ENCODE measurements around the gene PLPP3.

The PLPP3 gene

DNA sequence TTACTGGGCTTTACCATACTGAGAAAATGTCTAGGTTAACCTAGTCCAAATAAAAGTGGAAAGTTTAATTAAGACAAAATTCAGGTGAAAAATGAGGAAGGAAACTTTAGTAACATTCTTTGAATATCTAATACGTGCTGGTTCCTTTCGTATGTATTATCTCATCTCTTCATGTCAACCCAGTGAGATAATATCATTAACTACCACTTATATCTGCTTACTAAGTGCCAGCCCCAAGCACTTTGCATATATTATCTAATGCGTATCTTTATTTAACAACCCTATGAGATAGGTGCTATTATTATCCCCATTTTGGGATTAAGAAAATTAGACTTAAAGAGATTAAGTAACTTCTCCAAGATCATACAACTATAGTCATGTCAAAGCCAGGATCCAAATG lies 12.5 kb upstream of the PLPP3 start:
- Histone ChIP-seq H3K9me3 (replicated peaks in 1 of 11) (peaks cover 0 to 10% (median 0%) of the 10 kb centered on the region in 11 experiments; a peak in 2 of 22 replicates), H3K4me1 (no peaks in the 10 kb centered on the region), H3K9ac (no peak overlapping the region), H3K4me2 (no peak overlapping the region), H3K27ac (no peak overlapping the region), H3K36me3 (no peaks in the 10 kb centered on the region), H3K4me3 (no peak overlapping the region), H3K27me3 (no peaks in the 10 kb centered on the region), H4K20me1 (no peaks in the 10 kb centered on the region)
- TF ChIP-seq Cebpa-rat (IDR thresholded peaks at IDR 0.05), result no peak

DNA sequence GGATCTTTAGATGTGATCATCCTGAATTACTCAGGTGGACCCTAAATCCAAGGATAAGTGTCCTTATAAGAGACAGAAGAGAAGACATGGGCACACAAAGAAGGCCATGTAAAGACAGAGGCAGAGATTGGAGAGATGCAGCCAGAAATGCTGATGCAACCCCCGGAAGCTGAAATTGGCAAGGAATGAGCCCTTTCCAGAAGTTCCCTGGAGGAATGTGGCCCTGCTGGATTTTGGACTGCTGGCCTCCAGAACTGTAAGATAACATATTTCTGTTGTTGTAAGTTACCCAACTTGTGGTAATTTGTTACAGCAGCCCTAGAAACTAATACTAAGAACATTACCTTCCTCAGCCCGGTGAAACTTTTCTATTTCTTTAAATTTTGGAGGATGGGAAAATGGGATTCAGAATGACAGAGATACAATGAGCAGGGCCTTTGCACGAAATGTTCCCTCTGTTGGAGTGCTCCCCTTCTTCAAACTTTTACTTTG lies 11.2 kb upstream of the PLPP3 start:
- H3K36me3 ChIP-seq, result no peaks in the 10 kb centered on the region
- no peaks in the 10 kb centered on the region for H3K4me1 ChIP-seq
- H3K4me2 ChIP-seq, result no peak overlapping the region
- no peak for TF ChIP-seq Cebpa-rat (IDR thresholded peaks at IDR 0.05)
- no peak overlapping the region for H3K27ac ChIP-seq
- H3K9me3 ChIP-seq (replicated peaks in 1 of 11), result peaks cover 0 to 5% (median 0%) of the 10 kb centered on the region in 11 experiments; a peak in 1 of 22 replicates
- H3K27me3 ChIP-seq, result no peaks in the 10 kb centered on the region
- no peak overlapping the region for H3K4me3 ChIP-seq
- no peak overlapping the region for H3K9ac ChIP-seq
- H4K20me1 ChIP-seq, result no peaks in the 10 kb centered on the region

DNA sequence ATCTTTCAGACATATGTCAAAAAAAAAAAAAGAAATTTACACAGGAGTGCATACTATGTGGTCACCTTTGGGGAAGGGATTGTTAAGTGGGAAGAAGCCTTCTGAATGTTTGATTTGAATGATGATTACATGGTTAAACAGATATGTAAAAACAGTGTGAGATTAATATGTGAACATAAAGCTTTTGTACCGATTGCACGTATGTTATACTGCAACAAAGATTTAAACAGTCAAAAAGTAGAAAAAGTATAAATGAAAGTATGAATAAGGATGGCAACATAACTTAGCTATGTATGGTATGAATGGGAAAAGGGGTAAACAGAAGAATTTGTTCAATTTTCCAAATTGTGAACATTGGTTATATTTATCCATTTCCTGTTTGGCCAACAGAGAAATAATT lies 10.0 kb upstream of the PLPP3 start:
- no peak overlapping the region for H3K9ac ChIP-seq
- H3K4me3 ChIP-seq, result no peak overlapping the region
- H3K4me2 ChIP-seq, result no peak overlapping the region
- H3K36me3 ChIP-seq, result no peaks in the 10 kb centered on the region
- no peaks in the 10 kb centered on the region for H4K20me1 ChIP-seq
- H3K27me3 ChIP-seq, result no peaks in the 10 kb centered on the region
- no peak overlapping the region for H3K27ac ChIP-seq
- peaks cover 0 to 5% (median 0%) of the 10 kb centered on the region in 11 experiments; a peak in 1 of 22 replicates for H3K9me3 ChIP-seq (replicated peaks in 1 of 11)
- H3K4me1 ChIP-seq, result no peaks in the 10 kb centered on the region
- TF ChIP-seq Cebpa-rat (IDR thresholded peaks at IDR 0.05), result no peak

DNA sequence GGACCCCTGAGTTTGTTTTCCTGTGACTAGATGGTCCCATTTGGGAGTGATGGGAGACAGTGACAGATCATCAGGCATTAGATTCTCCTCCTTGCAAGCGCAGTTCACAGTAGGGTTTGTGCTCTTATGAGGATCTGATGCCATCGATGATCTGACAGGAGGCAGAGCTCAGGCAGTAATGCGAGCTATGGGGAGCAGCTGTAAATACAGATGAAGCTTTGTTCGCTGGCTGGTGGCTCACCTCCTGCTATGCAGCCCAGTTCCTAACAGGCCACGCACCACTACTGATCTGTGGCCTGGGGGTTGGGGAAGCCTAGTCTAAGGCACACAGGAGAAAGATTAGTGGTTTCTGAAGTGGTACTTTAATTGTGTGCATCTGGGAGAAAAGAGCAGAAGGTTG lies 7.1 kb upstream of the PLPP3 start:
- Histone ChIP-seq H3K4me3 (no peak overlapping the region), H3K9ac (no peak overlapping the region), H3K4me2 (no peak overlapping the region), H3K36me3 (no peaks in the 10 kb centered on the region), H4K20me1 (no peaks in the 10 kb centered on the region), H3K9me3 (replicated peaks in 1 of 11) (peaks cover 0 to 5% (median 0%) of the 10 kb centered on the region in 11 experiments; a peak in 1 of 22 replicates), H3K4me1 (no peaks in the 10 kb centered on the region), H3K27me3 (0 out of 22 replicates have a peak, but pooled peaks cover 0 to under 1% (median 0%) of the 10 kb centered on the region in 11 experiments), H3K27ac (no peak overlapping the region)
- TF ChIP-seq Cebpa-rat (IDR thresholded peaks at IDR 0.05), result no peak

DNA sequence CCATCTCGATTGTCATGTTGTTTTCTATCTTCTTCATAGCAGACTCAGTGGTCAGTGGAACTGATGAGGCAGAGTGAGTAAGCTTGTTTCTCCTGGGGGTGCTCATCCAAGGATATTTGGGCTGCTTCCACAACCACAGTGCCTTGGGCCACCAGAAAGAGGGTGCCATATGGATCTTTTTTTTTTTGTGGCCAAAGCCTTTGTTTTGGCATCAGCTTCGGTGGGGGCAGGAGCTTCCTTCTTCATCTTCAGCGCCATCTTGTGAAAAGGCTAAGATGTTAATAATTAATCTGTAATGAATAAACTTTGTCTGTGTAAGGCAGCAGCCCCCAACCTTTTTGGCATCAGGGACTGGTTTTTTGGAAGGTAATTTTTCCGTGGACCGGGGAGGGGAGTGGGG lies 6.6 kb upstream of the PLPP3 start:
- no peaks in the 10 kb centered on the region for H4K20me1 ChIP-seq
- H3K9ac ChIP-seq, result no peak overlapping the region
- no peaks in the 10 kb centered on the region for H3K4me1 ChIP-seq
- no peak for TF ChIP-seq Cebpa-rat (IDR thresholded peaks at IDR 0.05)
- no peak overlapping the region for H3K4me2 ChIP-seq
- peaks cover 0 to 5% (median 0%) of the 10 kb centered on the region in 11 experiments; a peak in 1 of 22 replicates for H3K9me3 ChIP-seq (replicated peaks in 1 of 11)
- 0 out of 22 replicates have a peak, but pooled peaks cover 0 to 5% (median 0%) of the 10 kb centered on the region in 11 experiments for H3K27me3 ChIP-seq
- H3K27ac ChIP-seq, result no peak overlapping the region
- no peak overlapping the region for H3K4me3 ChIP-seq
- H3K36me3 ChIP-seq, result no peaks in the 10 kb centered on the region

DNA sequence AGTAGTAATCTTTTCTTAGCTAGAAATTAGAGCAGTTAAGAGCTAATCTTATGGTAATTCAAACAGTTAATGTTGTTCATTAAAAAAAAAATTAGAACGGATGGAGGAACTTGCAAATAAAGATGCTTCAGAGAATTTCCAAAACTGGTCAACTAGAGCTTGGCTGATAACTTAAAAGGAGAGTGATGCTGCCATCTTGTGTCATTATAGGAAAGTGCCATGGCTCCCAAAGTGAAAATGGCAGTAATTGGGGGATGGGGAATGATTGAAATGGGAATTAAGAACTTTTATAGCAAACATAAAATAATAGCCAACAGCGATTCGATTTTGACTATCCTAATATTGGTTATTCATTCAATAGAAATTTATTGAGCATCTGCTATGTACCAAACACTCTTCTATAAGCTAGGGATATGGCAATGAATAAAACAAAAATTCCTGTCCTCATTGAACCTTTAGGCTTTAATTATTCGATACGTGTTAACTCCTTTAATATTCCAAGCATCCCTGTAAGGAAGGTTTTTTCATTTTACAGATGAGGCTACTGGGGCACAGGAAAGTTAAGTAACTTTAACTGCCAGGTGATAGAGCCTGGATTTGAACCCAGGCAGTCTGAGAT lies 5.7 kb upstream of the PLPP3 start:
- Histone ChIP-seq H3K4me3 (no peak overlapping the region), H4K20me1 (no peaks in the 10 kb centered on the region), H3K27ac (no peak overlapping the region), H3K4me2 (no peak overlapping the region), H3K4me1 (peaks cover 2 to 8% (median 4%) of the 10 kb centered on the region in 10 experiments), H3K9ac (no peak overlapping the region), H3K9me3 (replicated peaks in 1 of 11) (peaks cover 0 to 5% (median 0%) of the 10 kb centered on the region in 11 experiments; a peak in 1 of 22 replicates), H3K36me3 (no peaks in the 10 kb centered on the region), H3K27me3 (0 out of 22 replicates have a peak, but pooled peaks cover 0 to 6% (median 0%) of the 10 kb centered on the region in 11 experiments)
- no peak for TF ChIP-seq Cebpa-rat (IDR thresholded peaks at IDR 0.05)

DNA sequence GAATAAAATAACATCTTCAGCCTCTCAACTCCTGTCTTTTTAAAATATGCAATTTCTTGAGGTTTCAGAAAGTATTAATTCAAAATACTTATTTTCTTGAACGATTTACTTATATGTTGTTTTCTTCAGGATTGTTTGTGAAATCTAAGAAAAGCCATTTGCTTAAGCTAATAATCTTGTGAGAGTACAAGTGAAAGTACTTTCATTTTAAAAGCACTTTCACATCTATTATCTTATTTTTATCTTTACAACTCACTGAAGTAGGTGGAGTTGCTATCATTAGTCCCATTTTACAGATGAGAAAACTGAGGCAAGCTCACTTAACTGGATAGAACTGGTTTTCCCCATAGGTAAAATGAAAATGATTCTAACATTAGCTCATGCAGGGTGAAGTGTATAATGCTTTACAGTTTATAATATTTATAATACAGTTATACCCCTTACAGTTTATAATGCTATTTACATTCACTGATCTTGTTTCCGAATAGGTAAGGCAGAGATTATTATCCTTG lies 4.7 kb upstream of the PLPP3 start:
- Histone ChIP-seq H3K4me2 (no peak overlapping the region), H4K20me1 (no peaks in the 10 kb centered on the region), H3K9ac (no peak overlapping the region), H3K27ac (no peak overlapping the region), H3K4me1 (peaks cover 6 to 12% (median 7%) of the 10 kb centered on the region in 10 experiments), H3K36me3 (no peaks in the 10 kb centered on the region), H3K9me3 (replicated peaks in 1 of 11) (0 out of 22 replicates have a peak, but pooled peaks cover 0 to 5% (median 0%) of the 10 kb centered on the region in 11 experiments), H3K4me3 (no peak overlapping the region), H3K27me3 (0 out of 22 replicates have a peak, but pooled peaks cover 0 to 6% (median 0%) of the 10 kb centered on the region in 11 experiments)
- no peak for TF ChIP-seq Cebpa-rat (IDR thresholded peaks at IDR 0.05)

DNA sequence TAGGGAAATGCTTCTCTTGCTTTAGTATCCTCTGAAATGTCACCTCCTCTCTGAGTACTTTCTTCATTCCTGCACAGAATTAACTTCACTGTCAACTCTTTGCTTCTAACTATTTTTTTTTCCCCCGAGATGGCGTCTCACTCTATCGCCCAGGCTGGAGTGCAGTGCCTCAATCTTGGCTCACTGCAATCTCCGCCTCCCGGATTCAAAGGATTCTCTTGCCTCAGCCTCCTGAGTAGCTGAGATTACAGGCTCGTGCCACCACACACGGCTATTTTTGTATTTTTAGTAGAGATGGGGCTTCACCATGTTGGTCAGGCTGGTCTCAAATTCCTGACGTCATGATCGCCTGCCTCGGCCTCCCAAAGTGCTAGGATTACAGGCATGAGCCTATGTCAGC lies 1.4 kb upstream of the PLPP3 start:
- Histone ChIP-seq H3K9ac (no peak overlapping the region), H3K4me1 (peaks cover 12 to 36% (median 30%) of the 10 kb centered on the region in 10 experiments), H3K4me3 (no peak overlapping the region), H3K9me3 (replicated peaks in 1 of 11) (no peaks in the 10 kb centered on the region), H4K20me1 (peaks cover 0 to 18% (median 0%) of the 10 kb centered on the region in 11 experiments; a peak in 3 of 22 replicates), H3K36me3 (no peaks in the 10 kb centered on the region), H3K4me2 (peak overlapping the region in 1 of 11 experiments; percentile 93; a peak in 1 of 22 replicates), H3K27me3 (peaks cover 0 to 29% (median 0%) of the 10 kb centered on the region in 11 experiments; a peak in 4 of 22 replicates), H3K27ac (no peak overlapping the region)
- no peak for TF ChIP-seq Cebpa-rat (IDR thresholded peaks at IDR 0.05)

DNA sequence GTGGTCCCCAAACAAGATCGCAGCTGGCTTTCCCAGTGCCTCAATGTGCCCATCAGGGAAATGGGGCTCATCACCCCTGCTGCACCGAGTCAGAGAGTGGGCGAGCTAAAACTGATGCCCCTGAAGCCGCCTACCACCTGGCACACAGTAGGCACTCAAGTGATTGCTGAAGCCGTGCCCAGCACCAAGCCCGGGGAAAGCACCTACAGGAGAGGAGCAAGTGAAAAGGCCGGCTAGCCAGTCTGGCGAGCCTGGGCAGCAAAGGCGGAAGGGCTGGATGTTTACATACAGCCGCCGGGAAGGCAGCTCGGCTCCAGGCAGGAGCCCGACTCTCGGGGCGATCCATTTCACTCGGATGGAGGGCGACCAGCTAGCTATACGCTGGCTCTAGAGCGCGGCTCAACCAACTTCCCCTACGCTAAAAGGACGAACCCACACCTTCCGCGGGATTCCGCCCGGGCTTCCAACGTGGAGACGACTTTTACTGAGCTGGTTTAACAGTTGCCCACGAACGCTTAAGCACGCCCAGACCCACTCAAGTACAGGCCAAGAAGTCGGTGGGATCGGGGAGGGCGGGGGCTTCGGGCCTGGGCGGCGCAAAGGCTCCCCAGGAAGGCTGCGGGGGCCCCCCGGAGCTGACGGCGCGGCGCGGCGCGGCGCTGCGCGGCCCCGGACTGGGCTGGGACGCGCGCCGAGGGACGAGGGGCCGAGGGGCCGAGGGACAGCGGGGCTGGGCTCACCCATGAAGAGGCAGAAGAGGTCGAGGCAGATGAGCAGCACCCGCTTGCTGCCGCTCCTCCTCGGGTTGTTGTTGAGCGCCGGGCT lies 1.0 kb downstream of the PLPP3 start:
- no peak for TF ChIP-seq Cebpa-rat (IDR thresholded peaks at IDR 0.05)
- H3K27ac ChIP-seq, result peak overlapping the region in 9 of 11 experiments; percentile 56 to 76 (median 66); a peak in 19 of 22 replicates
- H3K4me3 ChIP-seq, result peak overlapping the region; percentile 66 to 90 (median 82)
- peak overlapping the region; percentile 82 to 96 (median 91) for H3K4me2 ChIP-seq
- H3K36me3 ChIP-seq, result no peaks in the 10 kb centered on the region
- peak overlapping the region; percentile 60 to 86 (median 78) for H3K9ac ChIP-seq
- H4K20me1 ChIP-seq, result peaks cover 0 to 18% (median 0%) of the 10 kb centered on the region in 11 experiments; a peak in 4 of 22 replicates
- H3K4me1 ChIP-seq, result peaks cover 12 to 36% (median 31%) of the 10 kb centered on the region in 10 experiments
- peaks cover 0 to 43% (median 0%) of the 10 kb centered on the region in 11 experiments; a peak in 4 of 22 replicates for H3K27me3 ChIP-seq
- H3K9me3 ChIP-seq (replicated peaks in 1 of 11), result no peaks in the 10 kb centered on the region
